ENCODE results near the gene MOGAT2. TPM values are rescaled to one million over a fixed set of nuclear protein-coding genes. Genes with fewer than 3 reads are reported as not detected.
A peak's percentile ranks its signal among the peaks of the same experiment; 100 is the strongest.

The MOGAT2 gene
- total RNA-seq, 2 experiments from 2014 or later = not detected

DNA sequence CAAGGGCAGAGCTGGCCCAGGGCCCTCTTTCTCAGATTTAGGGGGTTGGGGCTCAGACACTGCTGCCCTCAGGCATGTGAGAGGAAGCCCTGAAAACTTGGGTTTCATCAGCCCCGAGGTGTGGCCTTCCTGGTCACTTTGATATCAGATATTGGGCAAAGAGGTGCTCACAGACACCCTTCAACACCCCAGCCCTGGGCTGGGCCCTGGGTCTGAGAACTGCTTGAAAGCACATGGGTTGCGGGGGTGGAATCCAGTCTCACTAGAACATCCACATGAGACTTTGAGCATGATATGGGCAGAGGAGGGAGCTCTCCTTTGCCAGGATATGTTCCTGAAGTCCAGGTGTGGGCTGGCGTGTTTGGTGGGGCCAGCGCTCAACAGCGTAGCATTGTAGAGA, 61.3 kb downstream of the MOGAT2 start:
- CTCF ChIA-PET = interaction anchor here (1.2 kb wide), 1 partner anchor 24 kb away, joined by 4 read pairs; no protein-coding TSS in a partner anchor
- intact Hi-C loops (cut with micrococcal nuclease) = no loop called here
- Mint-ChIP-seq H3K4me1 (ENCODE audit: low read depth) (peaks cover 12% of the 10 kb centered on the region), H3K27me3 (no peaks in the 10 kb centered on the region), H3K9me3 (no peaks in the 10 kb centered on the region), H3K27ac (no peak overlapping the region), H3K36me3 (ENCODE audit: low read depth) (no peaks in the 10 kb centered on the region), H3K4me3 (no peak overlapping the region)
- ATAC-seq = no peak
- TF ChIP-seq, protein P1, sequence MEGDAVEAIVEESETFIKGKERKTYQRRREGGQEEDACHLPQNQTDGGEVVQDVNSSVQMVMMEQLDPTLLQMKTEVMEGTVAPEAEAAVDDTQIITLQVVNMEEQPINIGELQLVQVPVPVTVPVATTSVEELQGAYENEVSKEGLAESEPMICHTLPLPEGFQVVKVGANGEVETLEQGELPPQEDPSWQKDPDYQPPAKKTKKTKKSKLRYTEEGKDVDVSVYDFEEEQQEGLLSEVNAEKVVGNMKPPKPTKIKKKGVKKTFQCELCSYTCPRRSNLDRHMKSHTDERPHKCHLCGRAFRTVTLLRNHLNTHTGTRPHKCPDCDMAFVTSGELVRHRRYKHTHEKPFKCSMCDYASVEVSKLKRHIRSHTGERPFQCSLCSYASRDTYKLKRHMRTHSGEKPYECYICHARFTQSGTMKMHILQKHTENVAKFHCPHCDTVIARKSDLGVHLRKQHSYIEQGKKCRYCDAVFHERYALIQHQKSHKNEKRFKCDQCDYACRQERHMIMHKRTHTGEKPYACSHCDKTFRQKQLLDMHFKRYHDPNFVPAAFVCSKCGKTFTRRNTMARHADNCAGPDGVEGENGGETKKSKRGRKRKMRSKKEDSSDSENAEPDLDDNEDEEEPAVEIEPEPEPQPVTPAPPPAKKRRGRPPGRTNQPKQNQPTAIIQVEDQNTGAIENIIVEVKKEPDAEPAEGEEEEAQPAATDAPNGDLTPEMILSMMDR (IDR thresholded peaks at IDR 0.05) = no peak
- no peak for DNase-seq
- POLR2A ChIA-PET = no interaction called here

- TF ChIP-seq, protein P1 (IDR thresholded peaks at IDR 0.05) = no peak
- Mint-ChIP-seq H3K4me3 (no peak overlapping the region), H3K27me3 (no peaks in the 10 kb centered on the region), H3K4me1 (ENCODE audit: low read depth) (peaks cover 12% of the 10 kb centered on the region), H3K36me3 (ENCODE audit: low read depth) (no peaks in the 10 kb centered on the region), H3K27ac (no peak overlapping the region), H3K9me3 (no peaks in the 10 kb centered on the region)
- intact Hi-C loops (cut with micrococcal nuclease) = no loop called here
- DNase-seq (no peak), ATAC-seq (peak; percentile 27)
- CTCF ChIA-PET = interaction anchor here (1.0 to 2.3 kb wide), 3 partner anchors 20 to 74 kb away, joined by 3 to 6 read pairs (median 4); no protein-coding TSS in a partner anchor
- POLR2A ChIA-PET = no interaction called here
Measured at GRCh38 chr11:75779960-75780359, 62.3 kb downstream of the MOGAT2 start.

DNA sequence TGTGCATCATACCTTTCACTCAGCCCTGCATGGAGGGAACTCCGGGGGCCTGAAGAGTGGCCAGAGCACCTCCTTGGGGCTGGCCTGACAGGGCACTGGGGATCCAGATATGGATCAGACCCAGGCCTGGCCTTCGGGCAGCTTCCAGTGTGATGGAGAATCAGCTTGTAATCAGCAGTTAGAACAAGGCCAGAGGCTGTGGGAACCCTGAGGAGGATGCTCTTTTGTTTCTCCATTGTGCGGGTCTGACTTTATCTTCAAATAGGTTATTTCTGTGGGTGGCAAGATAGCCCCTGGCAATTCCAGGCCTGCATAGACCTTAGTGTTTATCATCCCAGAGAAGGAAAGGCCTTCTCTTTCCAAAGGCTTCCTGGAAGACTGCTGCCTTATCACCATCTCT, 63.2 kb downstream of the MOGAT2 start:
- Mint-ChIP-seq H3K36me3 (ENCODE audit: low read depth) (no peaks in the 10 kb centered on the region), H3K4me1 (ENCODE audit: low read depth) (peaks cover 12% of the 10 kb centered on the region), H3K27me3 (no peaks in the 10 kb centered on the region), H3K9me3 (no peaks in the 10 kb centered on the region), H3K4me3 (no peak overlapping the region), H3K27ac (no peak overlapping the region)
- ChIA-PET POLR2A (no interaction called here), CTCF (interaction anchor here (1.0 to 2.3 kb wide), 4 partner anchors 21 to 86 kb away, joined by 3 to 6 read pairs (median 4); no protein-coding TSS in a partner anchor)
- no peak for DNase-seq
- intact Hi-C loops (cut with micrococcal nuclease) = no loop called here
- TF ChIP-seq, protein P1 (IDR thresholded peaks at IDR 0.05) = no peak
- no peak for ATAC-seq

- no peak for ATAC-seq
- ChIA-PET CTCF (interaction anchor here (1.0 to 2.3 kb wide), 2 partner anchors 22 to 86 kb away, joined by 3 to 6 read pairs; no protein-coding TSS in a partner anchor), POLR2A (no interaction called here)
- Mint-ChIP-seq H3K4me3 (no peak overlapping the region), H3K9me3 (no peaks in the 10 kb centered on the region), H3K4me1 (ENCODE audit: low read depth) (peaks cover 12% of the 10 kb centered on the region), H3K27me3 (no peaks in the 10 kb centered on the region), H3K27ac (no peak overlapping the region), H3K36me3 (ENCODE audit: low read depth) (no peaks in the 10 kb centered on the region)
- no peak for DNase-seq
- intact Hi-C loops (cut with micrococcal nuclease) = no loop called here
- TF ChIP-seq, protein P1 (IDR thresholded peaks at IDR 0.05) = no peak
Measured at GRCh38 chr11:75781296-75781695, 63.7 kb downstream of the MOGAT2 start.

DNA sequence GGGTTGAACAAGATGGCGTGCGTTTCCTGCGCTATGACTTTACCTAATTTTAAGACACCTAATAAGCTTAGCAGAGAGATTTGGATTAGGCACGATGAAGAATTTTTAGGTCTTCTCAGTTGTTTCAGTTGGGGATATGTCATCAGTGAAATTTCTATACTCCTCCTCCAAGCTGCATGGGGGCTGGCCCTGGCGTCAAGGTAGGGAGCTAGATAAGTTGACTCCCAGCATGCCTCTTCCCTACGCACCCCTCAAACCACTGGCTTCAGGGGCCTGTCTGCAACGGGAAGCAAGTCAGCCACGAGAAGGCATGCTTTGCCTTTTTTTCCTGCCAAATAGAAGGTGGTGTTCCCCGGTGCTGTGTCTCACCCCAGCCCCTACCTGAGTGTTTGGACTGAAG, 64.2 kb downstream of the MOGAT2 start:
- CTCF ChIA-PET = interaction anchor here (2.3 kb wide), 1 partner anchor 21 kb away, joined by 6 read pairs; no protein-coding TSS in a partner anchor
- H3K36me3 Mint-ChIP-seq (ENCODE audit: low read depth) = no peaks in the 10 kb centered on the region
- POLR2A ChIA-PET = no interaction called here

More for the DNA sequence above, 64.2 kb downstream of the MOGAT2 start:
- ATAC-seq (no peak), DNase-seq (no peak)
- Mint-ChIP-seq H3K9me3 (no peaks in the 10 kb centered on the region), H3K4me3 (no peak overlapping the region), H3K27me3 (no peaks in the 10 kb centered on the region), H3K27ac (no peak overlapping the region), H3K4me1 (ENCODE audit: low read depth) (peaks cover 12% of the 10 kb centered on the region)
- intact Hi-C loops (cut with micrococcal nuclease) = no loop called here
- TF ChIP-seq, protein P1 (IDR thresholded peaks at IDR 0.05) = no peak

Other genes starting within 250 kb of the MOGAT2 start
- gene GDPD5, start 191.9 kb upstream of the MOGAT2 start, total RNA-seq = 10 to 100 TPM in 1 of 2 experiments, 1 to 10 TPM in 1; 7.8 to 11.0 TPM
- 10 to 100 TPM; 15.7 to 17.7 TPM for gene SERPINH1, start 155.6 kb upstream of the MOGAT2 start, total RNA-seq
- gene MAP6, start 48.8 kb upstream of the MOGAT2 start, total RNA-seq = not detected
- gene DGAT2, start 50.9 kb downstream of the MOGAT2 start, total RNA-seq = 1 to 10 TPM; 1.7 to 1.8 TPM
- gene UVRAG, start 97.4 kb downstream of the MOGAT2 start, total RNA-seq = 10 to 100 TPM; 14.4 to 15.7 TPM

All from activated CD8-positive, alpha-beta T cell treated with anti-CD3 and anti-CD28 coated beads for 36 hours (primary cell).